ENCODE results near the gene CCL23. TPM values are rescaled to one million over a fixed set of nuclear protein-coding genes. Genes with fewer than 3 reads are reported as not detected.

The CCL23 gene
- total and polyA plus RNA-seq, 2 donors (not counting 3 experiments of a cell fraction or from before 2014, with no cell fraction given): 1.0 to 1.1 TPM

DNA sequence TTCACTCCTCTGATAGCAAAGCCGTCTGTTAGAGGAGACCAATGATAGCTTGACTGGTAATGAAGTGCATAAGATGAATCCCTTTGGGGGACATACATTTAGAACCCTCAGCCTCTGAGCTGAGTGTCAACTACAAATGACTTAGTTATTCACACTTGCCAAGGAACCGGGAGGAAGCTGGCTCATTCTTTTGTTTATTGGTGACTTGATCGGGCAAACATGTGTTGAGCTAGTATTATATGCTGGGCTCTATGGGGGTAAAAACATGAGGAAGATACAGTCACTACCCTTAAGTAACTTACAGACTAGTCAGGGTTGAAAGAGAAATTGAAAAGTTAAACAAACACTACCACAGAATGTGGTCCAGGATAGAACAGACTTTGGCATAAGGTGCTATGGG, 39.4 kb downstream of the CCL23 start:
- no peaks in the 10 kb centered on the region for H3K36me3 ChIP-seq (ENCODE audit: control insufficient read depth in 2 of 2, extremely low read depth in 1 of 2, insufficient read depth in 2 of 2, low read length in 2 of 2)
- DNase-seq (ENCODE audit: low read depth, low spot score) (peak; percentile 59), FAIRE-seq (no peak)
- peak overlapping the region; percentile 35 for H2AFZ ChIP-seq (ENCODE audit: low read depth, low read length)
- intact Hi-C loops (cut with micrococcal nuclease) (no loop called here), dilution Hi-C loops (cut with MboI; ENCODE audit: extremely low pct_ligation_motif_present, low sequenced_read_pairs) (no loop called here)
- no peak overlapping the region for H3K4me2 ChIP-seq (ENCODE audit: insufficient read depth, low read length)
- H3K4me1 ChIP-seq (ENCODE audit: control insufficient read depth, extremely low read depth, insufficient read depth, low read length): peaks cover 30% of the 10 kb centered on the region
- BruUV-seq (replicated peaks): no TSS peak
- TF ChIP-seq FOS (IDR thresholded peaks at IDR 0.05; ENCODE audit: borderline replicate concordance, insufficient read depth, low read length): peak; percentile 42
- peak; percentile 15 for TF ChIP-seq JUN (IDR thresholded peaks at IDR 0.05; ENCODE audit: borderline replicate concordance, insufficient read depth, insufficient read length, low read depth)
- TF ChIP-seq MYC (IDR thresholded peaks at IDR 0.05; ENCODE audit: low read depth, low read length): no peak
- CTCF ChIA-PET: interaction anchor here (0.9 to 13.0 kb wide), 6 partner anchors 9 to 170 kb away, joined by 3 to 467 read pairs (median 10); no protein-coding TSS in a partner anchor
- H3K4me3 ChIP-seq (replicated peaks in 1 of 3; ENCODE audit: insufficient read depth in 1 of 3, low read depth in 1 of 3, low read length in 3 of 3): no peak overlapping the region
- H3K9me1 ChIP-seq (replicated peaks; ENCODE audit: control insufficient read depth, extremely low read depth, insufficient read depth, low read length): no peaks in the 10 kb centered on the region
- H4K20me1 ChIP-seq (replicated peaks; ENCODE audit: control insufficient read depth, extremely low read depth, insufficient read depth, low read length): no peaks in the 10 kb centered on the region
- H3K27ac ChIP-seq (ENCODE audit: insufficient read depth, low read depth, low read length): peak overlapping the region; percentile 2
- H3K9ac ChIP-seq (replicated peaks; ENCODE audit: extremely low read depth, insufficient read depth, low read length): no peak overlapping the region
- no peaks in the 10 kb centered on the region for H3K79me2 ChIP-seq (ENCODE audit: control insufficient read depth, insufficient read depth, low read length)
- H3K9me3 ChIP-seq (replicated peaks; ENCODE audit: control insufficient read depth, insufficient read depth, low read length): no peaks in the 10 kb centered on the region
- no peaks in the 10 kb centered on the region for H3K27me3 ChIP-seq (ENCODE audit: control insufficient read depth in 2 of 2, insufficient read depth in 2 of 2, low read length in 2 of 2)
- POLR2A ChIA-PET: interaction anchor here (1.6 kb wide), 1 partner anchor 94 kb away, joined by 4 read pairs; no protein-coding TSS in a partner anchor

DNA sequence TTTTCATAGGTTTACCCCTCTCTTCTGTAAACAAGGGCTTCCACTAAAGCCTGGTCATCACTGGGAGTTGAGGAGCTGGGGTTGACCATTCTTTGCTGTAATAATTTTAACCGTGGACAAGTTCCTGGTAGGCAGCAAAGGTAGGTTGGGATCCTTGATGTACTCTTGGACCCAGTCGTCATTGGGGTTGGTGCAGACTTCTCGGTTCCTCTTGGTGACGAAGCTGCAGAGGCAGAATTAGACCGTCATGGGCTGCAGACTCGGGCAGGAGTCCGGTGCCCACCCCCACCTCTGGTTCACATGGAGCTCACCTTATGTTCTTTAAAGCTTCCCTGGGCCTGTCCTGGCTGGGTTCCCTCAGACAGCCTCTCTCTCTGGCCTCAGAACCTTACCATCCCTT, 40.3 kb downstream of the CCL23 start:
- no peak overlapping the region for H3K9ac ChIP-seq (replicated peaks; ENCODE audit: extremely low read depth, insufficient read depth, low read length)
- H4K20me1 ChIP-seq (replicated peaks; ENCODE audit: control insufficient read depth, extremely low read depth, insufficient read depth, low read length): no peaks in the 10 kb centered on the region
- no peak overlapping the region for H3K4me2 ChIP-seq (ENCODE audit: insufficient read depth, low read length)
- FAIRE-seq: no peak
- peaks cover 38% of the 10 kb centered on the region for H3K4me1 ChIP-seq (ENCODE audit: control insufficient read depth, extremely low read depth, insufficient read depth, low read length)
- H3K27ac ChIP-seq (ENCODE audit: insufficient read depth, low read depth, low read length): no peak overlapping the region
- no peak for DNase-seq (ENCODE audit: low read depth, low spot score)
- no TSS peak for BruUV-seq (replicated peaks)
- H3K36me3 ChIP-seq (ENCODE audit: control insufficient read depth in 2 of 2, extremely low read depth in 1 of 2, insufficient read depth in 2 of 2, low read length in 2 of 2): no peaks in the 10 kb centered on the region
- H2AFZ ChIP-seq (ENCODE audit: low read depth, low read length): no peak overlapping the region
- intact Hi-C loops (cut with micrococcal nuclease): no loop called here
- POLR2A ChIA-PET: interaction anchor here (1.6 kb wide), 1 partner anchor 95 kb away, joined by 4 read pairs; no protein-coding TSS in a partner anchor
- dilution Hi-C loops (cut with MboI; ENCODE audit: extremely low pct_ligation_motif_present, low sequenced_read_pairs): no loop called here
- CTCF ChIA-PET: interaction anchor here (1.0 to 13.0 kb wide), 5 partner anchors 8 to 171 kb away, joined by 3 to 467 read pairs (median 13); no protein-coding TSS in a partner anchor
- H3K9me3 ChIP-seq (replicated peaks; ENCODE audit: control insufficient read depth, insufficient read depth, low read length): no peaks in the 10 kb centered on the region
- H3K79me2 ChIP-seq (ENCODE audit: control insufficient read depth, insufficient read depth, low read length): no peaks in the 10 kb centered on the region
- H3K4me3 ChIP-seq (replicated peaks in 1 of 3; ENCODE audit: insufficient read depth in 1 of 3, low read depth in 1 of 3, low read length in 3 of 3): no peak overlapping the region
- no peak for TF ChIP-seq POLR2AphosphoS5 (IDR thresholded peaks at IDR 0.05; ENCODE audit: insufficient read depth, low read depth, low read length)
- TF ChIP-seq, protein P1, sequence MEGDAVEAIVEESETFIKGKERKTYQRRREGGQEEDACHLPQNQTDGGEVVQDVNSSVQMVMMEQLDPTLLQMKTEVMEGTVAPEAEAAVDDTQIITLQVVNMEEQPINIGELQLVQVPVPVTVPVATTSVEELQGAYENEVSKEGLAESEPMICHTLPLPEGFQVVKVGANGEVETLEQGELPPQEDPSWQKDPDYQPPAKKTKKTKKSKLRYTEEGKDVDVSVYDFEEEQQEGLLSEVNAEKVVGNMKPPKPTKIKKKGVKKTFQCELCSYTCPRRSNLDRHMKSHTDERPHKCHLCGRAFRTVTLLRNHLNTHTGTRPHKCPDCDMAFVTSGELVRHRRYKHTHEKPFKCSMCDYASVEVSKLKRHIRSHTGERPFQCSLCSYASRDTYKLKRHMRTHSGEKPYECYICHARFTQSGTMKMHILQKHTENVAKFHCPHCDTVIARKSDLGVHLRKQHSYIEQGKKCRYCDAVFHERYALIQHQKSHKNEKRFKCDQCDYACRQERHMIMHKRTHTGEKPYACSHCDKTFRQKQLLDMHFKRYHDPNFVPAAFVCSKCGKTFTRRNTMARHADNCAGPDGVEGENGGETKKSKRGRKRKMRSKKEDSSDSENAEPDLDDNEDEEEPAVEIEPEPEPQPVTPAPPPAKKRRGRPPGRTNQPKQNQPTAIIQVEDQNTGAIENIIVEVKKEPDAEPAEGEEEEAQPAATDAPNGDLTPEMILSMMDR (IDR thresholded peaks at IDR 0.05; ENCODE audit: extremely low read depth in 1 of 2, insufficient read depth in 1 of 2, low read depth in 1 of 2, low read length in 2 of 2): no peak
- no peak for TF ChIP-seq MYC (IDR thresholded peaks at IDR 0.05; ENCODE audit: low read depth, low read length)
- TF ChIP-seq JUN (IDR thresholded peaks at IDR 0.05; ENCODE audit: borderline replicate concordance, insufficient read depth, insufficient read length, low read depth): no peak
- TF ChIP-seq, protein P2, sequence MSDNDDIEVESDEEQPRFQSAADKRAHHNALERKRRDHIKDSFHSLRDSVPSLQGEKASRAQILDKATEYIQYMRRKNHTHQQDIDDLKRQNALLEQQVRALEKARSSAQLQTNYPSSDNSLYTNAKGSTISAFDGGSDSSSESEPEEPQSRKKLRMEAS (IDR thresholded peaks at IDR 0.05; ENCODE audit: insufficient read depth, insufficient read length): no peak
- no peak for TF ChIP-seq EZH2 (IDR thresholded peaks at IDR 0.05; ENCODE audit: borderline replicate concordance, low read depth, low read length, severe bottlenecking)
- TF ChIP-seq GATA2 (IDR thresholded peaks at IDR 0.05; ENCODE audit: insufficient read depth, insufficient read length, low read depth, low read length): no peak
- no peak for TF ChIP-seq FOS (IDR thresholded peaks at IDR 0.05; ENCODE audit: borderline replicate concordance, insufficient read depth, low read length)
- TF ChIP-seq POLR2A (IDR thresholded peaks at IDR 0.05; ENCODE audit: low read depth, low read length): no peak
- no peaks in the 10 kb centered on the region for H3K9me1 ChIP-seq (replicated peaks; ENCODE audit: control insufficient read depth, extremely low read depth, insufficient read depth, low read length)
- H3K27me3 ChIP-seq (ENCODE audit: control insufficient read depth in 2 of 2, insufficient read depth in 2 of 2, low read length in 2 of 2): no peaks in the 10 kb centered on the region

Data from endothelial cell of umbilical vein (primary cell).